Thyroid gland (tissue), 4 donors: ENCODE measurements around the gene ETV5.

Experiments used
- POLR2A ChIP-seq, 2 donors: fragments of 450-650 bp; IDR thresholded peaks; one replicate each; pipeline ENCODE4 v1.6.1; 2017; ENCODE audit warnings: antibody characterized with exemption in 2 of 2, mild to moderate bottlenecking in 2 of 2, moderate library complexity in 1 of 2
- TF ChIP-seq, protein P1 (sequence below), 6 experiments: fragments of 200-600 bp in 3 of 6; fragments of 450-650 bp in 3 of 6; sonication (generic) in 3 of 6; IDR thresholded peaks; one replicate each; pipeline ENCODE4 v1.5.1; 2016 to 2019; ENCODE audit warnings: antibody characterized with exemption in 6 of 6, mild to moderate bottlenecking in 2 of 6, inconsistent platforms in 1 of 6, moderate library complexity in 1 of 6

DNA sequence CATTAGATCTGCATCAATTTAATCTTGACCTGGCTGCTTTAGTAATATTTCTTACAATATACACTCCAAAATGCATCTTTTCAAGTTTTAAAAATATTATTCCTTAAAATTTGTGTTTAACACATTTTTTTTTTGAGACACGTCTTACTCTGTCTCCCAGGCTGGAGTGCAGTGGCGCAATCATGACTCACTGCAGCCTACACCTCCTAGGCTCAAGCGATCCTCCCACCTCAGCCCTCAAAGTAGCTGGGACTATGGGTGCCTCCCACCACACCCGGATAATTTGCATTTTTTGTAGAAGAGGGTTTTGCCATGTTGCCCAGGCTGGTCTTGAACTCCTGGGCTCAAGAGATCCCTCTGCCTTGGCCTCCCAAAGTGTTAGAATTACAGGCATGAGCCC is 73.6 kb downstream of the ETV5 start:
- TF ChIP-seq POLR2A (IDR thresholded peaks at IDR 0.05) = no peak
- TF ChIP-seq, protein P1, sequence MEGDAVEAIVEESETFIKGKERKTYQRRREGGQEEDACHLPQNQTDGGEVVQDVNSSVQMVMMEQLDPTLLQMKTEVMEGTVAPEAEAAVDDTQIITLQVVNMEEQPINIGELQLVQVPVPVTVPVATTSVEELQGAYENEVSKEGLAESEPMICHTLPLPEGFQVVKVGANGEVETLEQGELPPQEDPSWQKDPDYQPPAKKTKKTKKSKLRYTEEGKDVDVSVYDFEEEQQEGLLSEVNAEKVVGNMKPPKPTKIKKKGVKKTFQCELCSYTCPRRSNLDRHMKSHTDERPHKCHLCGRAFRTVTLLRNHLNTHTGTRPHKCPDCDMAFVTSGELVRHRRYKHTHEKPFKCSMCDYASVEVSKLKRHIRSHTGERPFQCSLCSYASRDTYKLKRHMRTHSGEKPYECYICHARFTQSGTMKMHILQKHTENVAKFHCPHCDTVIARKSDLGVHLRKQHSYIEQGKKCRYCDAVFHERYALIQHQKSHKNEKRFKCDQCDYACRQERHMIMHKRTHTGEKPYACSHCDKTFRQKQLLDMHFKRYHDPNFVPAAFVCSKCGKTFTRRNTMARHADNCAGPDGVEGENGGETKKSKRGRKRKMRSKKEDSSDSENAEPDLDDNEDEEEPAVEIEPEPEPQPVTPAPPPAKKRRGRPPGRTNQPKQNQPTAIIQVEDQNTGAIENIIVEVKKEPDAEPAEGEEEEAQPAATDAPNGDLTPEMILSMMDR (IDR thresholded peaks at IDR 0.05) = no peak
